Endothelial cell of umbilical vein (primary cell): ENCODE results near the gene STAT1. TPM values are rescaled to one million over a fixed set of nuclear protein-coding genes. Genes with fewer than 3 reads are reported as not detected.

ENCODE experiments used
- BruUV-seq: library from RNA; stranded (reverse); fragments of 400-500 nt; replicated peaks from 2 replicates; lab custom pipeline; 2021; lab: Mats Ljungman, UMichigan
- CTCF ChIA-PET: fragments of 300-600, 350-600 bp; sonication (Branson Sonifier 250); formaldehyde crosslinking; loops from one replicate; lab custom pipeline; 2021; ENCODE audit warnings: antibody characterized with exemption, inconsistent platforms; lab: Charles Lee
- POLR2A ChIA-PET: fragments of 300-600, 350-600 bp; sonication (Branson Sonifier 250); formaldehyde crosslinking; loops from one replicate; lab custom pipeline; 2021; ENCODE audit warnings: antibody characterized with exemption, inconsistent platforms; lab: Charles Lee
- DNase-seq: peaks from one replicate; pipeline ENCODE4 v3.0.0-alpha.2; 2011; ENCODE audit warnings: low read depth, low spot score
- FAIRE-seq: peaks from 2 replicates; lab custom pipeline; 2011; peaks lifted over from hg19 to GRCh38; lab: Jason Lieb, UNC
- H2AFZ ChIP-seq: 2 replicates; pipeline ENCODE4 v1.6.0; 2012; ENCODE audit warnings: low read depth, low read length, control low read depth, inconsistent platforms
- H3K27ac ChIP-seq: 2 replicates; pipeline ENCODE4 v1.5.1; 2011; ENCODE audit warnings: low read depth, mild to moderate bottlenecking, control low read depth, low read length, moderate library complexity; ENCODE audit not compliant: insufficient read depth
- H3K27me3 ChIP-seq, 2 experiments: 2 replicates each; pipeline versions ENCODE4 v1.6.0 to v1.6.1; 2011; ENCODE audit warnings: low read length in 2 of 2, mixed read lengths in 1 of 2; ENCODE audit not compliant: control insufficient read depth in 2 of 2, insufficient read depth in 2 of 2
- H3K36me3 ChIP-seq, 2 experiments: 2 replicates in 1 of 2; 3 replicates in 1 of 2; pipeline ENCODE4 v1.5.1; 2011; ENCODE audit warnings: low read length in 2 of 2, mild to moderate bottlenecking in 1 of 2, moderate library complexity in 1 of 2; ENCODE audit not compliant: control insufficient read depth in 2 of 2, insufficient read depth in 2 of 2; ENCODE audit errors: extremely low read depth in 1 of 2
- H3K4me1 ChIP-seq: 3 replicates; pipeline ENCODE4 v1.5.1; 2011; ENCODE audit warnings: mild to moderate bottlenecking, low read length; ENCODE audit not compliant: control insufficient read depth, insufficient read depth; ENCODE audit errors: extremely low read depth
- H3K4me2 ChIP-seq: 2 replicates; pipeline ENCODE4 v1.6.1; 2011; ENCODE audit warnings: low read length, control low read depth, mixed read lengths; ENCODE audit not compliant: insufficient read depth
- H3K4me3 ChIP-seq, 3 experiments: fragments of 200-600 bp in 1 of 3; sonication (generic), shearing (Covaris generic) in 1 of 3; replicated peaks in 1 of 3; 2 replicates each; pipeline ENCODE4 v1.5.1; 2011 to 2016; ENCODE audit warnings: control low read depth in 3 of 3, low read length in 3 of 3, mild to moderate bottlenecking in 2 of 3, inconsistent platforms in 1 of 3, low read depth in 1 of 3, moderate library complexity in 1 of 3; ENCODE audit not compliant: insufficient read depth in 1 of 3
- H3K79me2 ChIP-seq: 2 replicates; pipeline ENCODE4 v1.6.0; 2012; ENCODE audit warnings: low read length, inconsistent platforms; ENCODE audit not compliant: control insufficient read depth, insufficient read depth
- H3K9ac ChIP-seq: replicated peaks from 2 replicates; pipeline ENCODE3; 2011; ENCODE audit warnings: low read length, control low read depth; ENCODE audit not compliant: insufficient read depth; ENCODE audit errors: extremely low read depth
- H3K9me1 ChIP-seq: replicated peaks from 3 replicates; pipeline ENCODE4 v1.6.0; 2011; ENCODE audit warnings: mild to moderate bottlenecking, low read length; ENCODE audit not compliant: control insufficient read depth, insufficient read depth; ENCODE audit errors: extremely low read depth
- H3K9me3 ChIP-seq: replicated peaks from 2 replicates; pipeline ENCODE4 v1.5.1; 2012; ENCODE audit warnings: low read length, inconsistent platforms; ENCODE audit not compliant: control insufficient read depth, insufficient read depth
- H4K20me1 ChIP-seq: replicated peaks from 2 replicates; pipeline ENCODE3; 2011; ENCODE audit warnings: mild to moderate bottlenecking, low read length; ENCODE audit not compliant: control insufficient read depth, insufficient read depth; ENCODE audit errors: extremely low read depth
- CTCF ChIP-seq, 2 donors: IDR thresholded peaks; 1 replicate in 1 of 2; 2 replicates in 1 of 2; pipeline ENCODE4 v1.5.1; 2011; ENCODE audit warnings: low read length in 2 of 2, mild to moderate bottlenecking in 2 of 2, moderate library complexity in 2 of 2, control low read depth in 1 of 2, inconsistent platforms in 1 of 2, low read depth in 1 of 2; ENCODE audit not compliant: insufficient read depth in 1 of 2; ENCODE audit errors: extremely low read depth in 1 of 2
- EZH2 ChIP-seq: IDR thresholded peaks from 2 replicates; pipeline ENCODE4 v1.6.1; 2012; ENCODE audit warnings: borderline replicate concordance, low read depth, mild to moderate bottlenecking, moderate library complexity, low read length, inconsistent platforms; ENCODE audit not compliant: severe bottlenecking
- FOS ChIP-seq: IDR thresholded peaks from 2 replicates; pipeline ENCODE4 v1.6.1; 2011; ENCODE audit warnings: mild to moderate bottlenecking, low read length, moderate library complexity, borderline replicate concordance; ENCODE audit not compliant: insufficient read depth
- GATA2 ChIP-seq: IDR thresholded peaks from 2 replicates; pipeline ENCODE4 v1.7.0; 2011; ENCODE audit warnings: low read depth, mild to moderate bottlenecking, moderate library complexity, mixed read lengths, low read length; ENCODE audit not compliant: insufficient read length, insufficient read depth
- JUN ChIP-seq: IDR thresholded peaks from 2 replicates; pipeline ENCODE4 v1.6.1; 2011; ENCODE audit warnings: borderline replicate concordance, low read depth; ENCODE audit not compliant: insufficient read length, insufficient read depth
- MAX ChIP-seq: IDR thresholded peaks from 2 replicates; pipeline ENCODE4 v1.6.1; 2011; ENCODE audit not compliant: insufficient read depth, insufficient read length
- MYC ChIP-seq: IDR thresholded peaks from one replicate; pipeline ENCODE4 v1.6.1; 2011; ENCODE audit warnings: mild to moderate bottlenecking, low read depth, low read length
- POLR2A ChIP-seq: IDR thresholded peaks from 2 replicates; pipeline ENCODE4 v1.6.1; 2012; ENCODE audit warnings: low read depth, mild to moderate bottlenecking, control low read depth, low read length
- POLR2AphosphoS5 ChIP-seq: IDR thresholded peaks from 2 replicates; pipeline ENCODE4 v1.6.1; 2012; ENCODE audit warnings: low read depth, mild to moderate bottlenecking, control low read depth, low read length, moderate library complexity; ENCODE audit not compliant: insufficient read depth
- dilution Hi-C: fragments of 300-500 bp; cut with MboI; formaldehyde crosslinking; loops from one replicate; pipeline ENCODE4 v1.15.0; 2019; ENCODE audit warnings: low sequenced_read_pairs; ENCODE audit not compliant: extremely low pct_ligation_motif_present
- intact Hi-C: fragments of 100-400 bp; cut with micrococcal nuclease; formaldehyde crosslinking; loops from one replicate; pipeline ENCODE4 v1.10.0; 2022
- polyA plus RNA-seq, 4 experiments: library from polyadenylated mRNA; depleted of rRNA in 3 of 4; stranded (reverse) in 3 of 4; unstranded in 1 of 4; fragments of >200 nt; gene quantifications; 2 replicates each; pipeline versions ENCODE4 v1.2.1 to v1.2.3, GENCODE V29; 2011 to 2012; ENCODE audit warnings: missing spikeins in 1 of 4
- total RNA-seq: library from RNA; stranded (reverse); gene quantifications from 2 replicates; pipeline ENCODE4 v1.2.3, GENCODE V29; 2021

STAT1 gene
- total and polyA plus RNA-seq, 2 donors (not counting 3 experiments of a cell fraction or from before 2014, with no cell fraction given) = 64.2 to 67.6 TPM

- FAIRE-seq = no peak
- H3K9ac ChIP-seq = no peak overlapping the region
- no peak overlapping the region for H3K4me3 ChIP-seq
- no peaks in the 10 kb centered on the region for H3K79me2 ChIP-seq
- no peak overlapping the region for H3K4me2 ChIP-seq
- H3K4me1 ChIP-seq = peaks cover 17% of the 10 kb centered on the region
- TF ChIP-seq CTCF (IDR thresholded peaks at IDR 0.05; ENCODE audit: extremely low read depth in 1 of 2, insufficient read depth in 1 of 2, low read depth in 1 of 2, low read length in 2 of 2) (no peak), GATA2 (no peak), POLR2A (no peak), JUN (no peak), MAX (no peak), EZH2 (no peak), MYC (no peak), POLR2AphosphoS5 (no peak), FOS (no peak)
- no peak overlapping the region for H3K27ac ChIP-seq
- H3K9me3 ChIP-seq = no peaks in the 10 kb centered on the region
- POLR2A ChIA-PET = no interaction called here
- intact Hi-C loops = no loop called here
- H4K20me1 ChIP-seq = no peaks in the 10 kb centered on the region
- CTCF ChIA-PET = no interaction called here
- dilution Hi-C loops = no loop called here
- H3K27me3 ChIP-seq = no peaks in the 10 kb centered on the region
- no peak overlapping the region for H2AFZ ChIP-seq
- no TSS peak for BruUV-seq
- no peaks in the 10 kb centered on the region for H3K36me3 ChIP-seq
- DNase-seq = no peak
- no peaks in the 10 kb centered on the region for H3K9me1 ChIP-seq
Observed at GRCh38 chr2:191019376-191019775, 5.4 kb upstream of the STAT1 start.
